ENCODE measurements around the gene INSIG1.

Gene INSIG1

GRCh38 chr7:155326385-155326784, 28.7 kb downstream of the INSIG1 start:
- Histone ChIP-seq H3K4me1 (ENCODE audit: insufficient read depth, low read length) (no peaks in the 10 kb centered on the region), H3K9ac (ENCODE audit: low read depth, low read length) (no peak overlapping the region), H3K36me3 (ENCODE audit: insufficient read depth, low read depth, low read length) (no peaks in the 10 kb centered on the region), H3K4me3 (ENCODE audit: low read length) (no peak overlapping the region), H3K27me3 (ENCODE audit: insufficient read depth, low read length) (peaks cover 12% of the 10 kb centered on the region), H3K27ac (ENCODE audit: low read length) (no peak overlapping the region), H3K9me3 (ENCODE audit: insufficient read depth, low read depth, low read length) (no peaks in the 10 kb centered on the region)

GRCh38 chr7:155327590-155328320, 30.1 kb downstream of the INSIG1 start:
- peaks cover 12% of the 10 kb centered on the region for H3K27me3 ChIP-seq (ENCODE audit: insufficient read depth, low read length)
- no peaks in the 10 kb centered on the region for H3K9me3 ChIP-seq (ENCODE audit: insufficient read depth, low read depth, low read length)
- H3K9ac ChIP-seq (ENCODE audit: low read depth, low read length) = no peak overlapping the region
- no peaks in the 10 kb centered on the region for H3K36me3 ChIP-seq (ENCODE audit: insufficient read depth, low read depth, low read length)
- H3K4me1 ChIP-seq (ENCODE audit: insufficient read depth, low read length) = no peaks in the 10 kb centered on the region
- no peak overlapping the region for H3K27ac ChIP-seq (ENCODE audit: low read length)
- H3K4me3 ChIP-seq (ENCODE audit: low read length) = no peak overlapping the region

- no peak overlapping the region for H3K9ac ChIP-seq (ENCODE audit: low read depth, low read length)
- H3K9me3 ChIP-seq (ENCODE audit: insufficient read depth, low read depth, low read length) = no peaks in the 10 kb centered on the region
- H3K4me1 ChIP-seq (ENCODE audit: insufficient read depth, low read length) = no peaks in the 10 kb centered on the region
- H3K36me3 ChIP-seq (ENCODE audit: insufficient read depth, low read depth, low read length) = no peaks in the 10 kb centered on the region
- no peak overlapping the region for H3K4me3 ChIP-seq (ENCODE audit: low read length)
- H3K27me3 ChIP-seq (ENCODE audit: insufficient read depth, low read length) = peaks cover 21% of the 10 kb centered on the region
- H3K27ac ChIP-seq (ENCODE audit: low read length) = no peak overlapping the region
Observed at GRCh38 chr7:155329225-155329624, 31.5 kb downstream of the INSIG1 start.

GRCh38 chr7:155331396-155331795, 33.7 kb downstream of the INSIG1 start:
- Histone ChIP-seq H3K9me3 (ENCODE audit: insufficient read depth, low read depth, low read length) (no peaks in the 10 kb centered on the region), H3K36me3 (ENCODE audit: insufficient read depth, low read depth, low read length) (no peaks in the 10 kb centered on the region), H3K27me3 (ENCODE audit: insufficient read depth, low read length) (peaks cover 38% of the 10 kb centered on the region), H3K4me1 (ENCODE audit: insufficient read depth, low read length) (no peaks in the 10 kb centered on the region), H3K9ac (ENCODE audit: low read depth, low read length) (no peak overlapping the region), H3K4me3 (ENCODE audit: low read length) (no peak overlapping the region), H3K27ac (ENCODE audit: low read length) (no peak overlapping the region)

GRCh38 chr7:155333346-155334234, 35.9 kb downstream of the INSIG1 start:
- Histone ChIP-seq H3K4me3 (ENCODE audit: low read length) (no peak overlapping the region), H3K9me3 (ENCODE audit: insufficient read depth, low read depth, low read length) (no peaks in the 10 kb centered on the region), H3K9ac (ENCODE audit: low read depth, low read length) (no peak overlapping the region), H3K36me3 (ENCODE audit: insufficient read depth, low read depth, low read length) (no peaks in the 10 kb centered on the region), H3K27ac (ENCODE audit: low read length) (no peak overlapping the region), H3K4me1 (ENCODE audit: insufficient read depth, low read length) (no peaks in the 10 kb centered on the region), H3K27me3 (ENCODE audit: insufficient read depth, low read length) (peaks cover 36% of the 10 kb centered on the region)

GRCh38 chr7:155336812-155337602, 39.3 kb downstream of the INSIG1 start:
- Histone ChIP-seq H3K9me3 (ENCODE audit: insufficient read depth, low read depth, low read length) (no peaks in the 10 kb centered on the region), H3K4me1 (ENCODE audit: insufficient read depth, low read length) (no peaks in the 10 kb centered on the region), H3K4me3 (ENCODE audit: low read length) (no peak overlapping the region), H3K9ac (ENCODE audit: low read depth, low read length) (no peak overlapping the region), H3K36me3 (ENCODE audit: insufficient read depth, low read depth, low read length) (no peaks in the 10 kb centered on the region), H3K27ac (ENCODE audit: low read length) (no peak overlapping the region), H3K27me3 (ENCODE audit: insufficient read depth, low read length) (peaks cover 28% of the 10 kb centered on the region; the same call in 1 of the 2 replicates)

GRCh38 chr7:155337946-155338631, 40.4 kb downstream of the INSIG1 start:
- Histone ChIP-seq H3K9me3 (ENCODE audit: insufficient read depth, low read depth, low read length) (no peaks in the 10 kb centered on the region), H3K27me3 (ENCODE audit: insufficient read depth, low read length) (peaks cover 28% of the 10 kb centered on the region; the same call in 1 of the 2 replicates), H3K4me3 (ENCODE audit: low read length) (no peak overlapping the region), H3K4me1 (ENCODE audit: insufficient read depth, low read length) (no peaks in the 10 kb centered on the region), H3K36me3 (ENCODE audit: insufficient read depth, low read depth, low read length) (no peaks in the 10 kb centered on the region), H3K9ac (ENCODE audit: low read depth, low read length) (no peak overlapping the region), H3K27ac (ENCODE audit: low read length) (no peak overlapping the region)

- Histone ChIP-seq H3K27ac (ENCODE audit: low read length) (no peak overlapping the region), H3K9me3 (ENCODE audit: insufficient read depth, low read depth, low read length) (no peaks in the 10 kb centered on the region), H3K4me3 (ENCODE audit: low read length) (no peak overlapping the region), H3K36me3 (ENCODE audit: insufficient read depth, low read depth, low read length) (no peaks in the 10 kb centered on the region), H3K27me3 (ENCODE audit: insufficient read depth, low read length) (peaks cover 24% of the 10 kb centered on the region; the same call in 1 of the 2 replicates), H3K4me1 (ENCODE audit: insufficient read depth, low read length) (no peaks in the 10 kb centered on the region), H3K9ac (ENCODE audit: low read depth, low read length) (no peak overlapping the region)
Observed at GRCh38 chr7:155338632-155339320, 41.1 kb downstream of the INSIG1 start.

GRCh38 chr7:155339474-155339873, 41.8 kb downstream of the INSIG1 start:
- no peak overlapping the region for H3K27ac ChIP-seq (ENCODE audit: low read length)
- H3K9me3 ChIP-seq (ENCODE audit: insufficient read depth, low read depth, low read length) = no peaks in the 10 kb centered on the region
- no peaks in the 10 kb centered on the region for H3K4me1 ChIP-seq (ENCODE audit: insufficient read depth, low read length)
- H3K4me3 ChIP-seq (ENCODE audit: low read length) = no peak overlapping the region
- peaks cover 17% of the 10 kb centered on the region; the same call in 1 of the 2 replicates for H3K27me3 ChIP-seq (ENCODE audit: insufficient read depth, low read length)
- H3K36me3 ChIP-seq (ENCODE audit: insufficient read depth, low read depth, low read length) = no peaks in the 10 kb centered on the region
- H3K9ac ChIP-seq (ENCODE audit: low read depth, low read length) = no peak overlapping the region

- Histone ChIP-seq H3K27ac (ENCODE audit: low read length) (no peak overlapping the region), H3K27me3 (ENCODE audit: insufficient read depth, low read length) (peaks cover 13% of the 10 kb centered on the region), H3K9me3 (ENCODE audit: insufficient read depth, low read depth, low read length) (no peaks in the 10 kb centered on the region), H3K36me3 (ENCODE audit: insufficient read depth, low read depth, low read length) (no peaks in the 10 kb centered on the region), H3K9ac (ENCODE audit: low read depth, low read length) (no peak overlapping the region), H3K4me3 (ENCODE audit: low read length) (no peak overlapping the region), H3K4me1 (ENCODE audit: insufficient read depth, low read length) (no peaks in the 10 kb centered on the region)
Observed at GRCh38 chr7:155340071-155340531, 42.4 kb downstream of the INSIG1 start.

All from iPS-20b (cell line).